TTC549 (cell line): ENCODE results near the gene LGALS9.
"Not testable (repeated sequence)": the region's sequence is repeated elsewhere in the genome, so short reads cannot be mapped to it uniquely, and the experiment has no call there.

Source experiments
- FAIRE-seq: peaks from 2 replicates; lab custom pipeline; 2012; peaks lifted over from hg19 to GRCh38; lab: Jason Lieb, UNC

The LGALS9 gene

DNA sequence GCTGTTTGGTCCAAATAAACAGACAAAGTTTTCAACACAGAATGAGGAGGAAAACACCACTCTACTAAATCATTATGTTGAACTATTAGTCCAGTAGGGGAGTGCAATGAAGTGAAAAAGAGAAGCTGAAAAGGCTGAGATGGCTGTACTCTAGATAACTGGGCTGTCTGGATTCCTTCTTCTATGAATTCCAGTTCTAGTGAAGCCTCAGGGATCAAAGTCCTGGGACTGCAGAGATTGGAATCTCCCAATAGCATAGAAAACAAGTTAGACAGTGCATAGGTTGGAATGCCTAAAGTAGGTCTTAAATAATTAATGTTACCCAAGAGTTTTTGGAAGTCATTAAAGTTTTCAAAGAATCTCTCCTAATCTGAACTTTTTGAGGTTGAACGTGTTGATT lies 59.9 kb downstream of the LGALS9 start:
- no peak for FAIRE-seq

DNA sequence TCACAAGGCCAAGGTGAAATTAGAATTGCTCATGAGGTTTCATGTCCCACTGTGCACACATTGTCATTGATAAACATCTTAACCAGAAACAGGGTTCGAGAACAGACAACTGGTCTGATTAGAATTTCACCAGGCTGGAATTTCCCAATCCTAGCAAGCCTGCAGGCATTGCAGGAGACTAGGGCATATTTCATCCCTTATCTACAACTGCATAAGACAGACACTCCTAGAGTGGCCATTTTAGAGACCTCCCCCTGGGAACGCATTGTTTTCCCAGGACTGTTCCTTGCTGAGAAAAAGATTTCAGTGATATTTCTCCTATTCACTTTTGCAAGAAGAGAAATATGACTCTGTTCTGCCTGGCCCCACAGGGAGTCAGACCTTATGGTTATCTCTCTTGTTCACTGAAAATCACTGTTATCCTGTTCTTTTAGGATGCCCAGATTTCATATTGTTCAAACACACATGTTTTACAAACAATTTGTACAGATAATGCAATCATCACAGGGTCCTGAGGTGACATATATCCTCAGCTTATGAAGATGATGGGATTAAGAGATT lies 64.3 kb downstream of the LGALS9 start:
- not testable (repeated sequence) for FAIRE-seq
